ENCODE results near the gene RASA4B. TPM values are rescaled to one million over a fixed set of nuclear protein-coding genes. Genes with fewer than 3 reads are reported as not detected.
"Not testable (repeated sequence)": the region's sequence is repeated elsewhere in the genome, so short reads cannot be mapped to it uniquely, and the experiment has no call there.

Gene RASA4B
- polyA plus RNA-seq, 1 donor (not counting 4 experiments of a cell fraction or from before 2014, with no cell fraction given), result 0.49 TPM

- H3K4me3 ChIP-seq (ENCODE audit: control insufficient read depth in 2 of 3, extremely low read depth in 1 of 3, insufficient read depth in 2 of 3, low read depth in 1 of 3, low read length in 3 of 3); H3K4me1 ChIP-seq (ENCODE audit: control insufficient read depth, extremely low read depth, insufficient read depth, low read length); H3K9me3 ChIP-seq (ENCODE audit: control insufficient read depth, low read depth, low read length); H3K27me3 ChIP-seq (ENCODE audit: control insufficient read depth, extremely low read depth, insufficient read depth, low read length); H3K36me3 ChIP-seq (ENCODE audit: control insufficient read depth in 2 of 2, extremely low read depth in 1 of 2, insufficient read depth in 2 of 2, low read length in 2 of 2); dilution Hi-C loops (cut with MboI; ENCODE audit: extremely low pct_ligation_motif_present, low sequenced_read_pairs); DNase-seq (ENCODE audit: low read depth, low spot score); H4K20me1 ChIP-seq (ENCODE audit: control insufficient read depth, extremely low read depth, insufficient read depth, low read length); H3K4me2 ChIP-seq (ENCODE audit: control insufficient read depth, extremely low read depth, insufficient read depth, low read depth, low read length); H3K9ac ChIP-seq (ENCODE audit: control insufficient read depth, extremely low read depth, insufficient read depth, low read length); FAIRE-seq; H3K9me1 ChIP-seq (ENCODE audit: control insufficient read depth, extremely low read depth, insufficient read depth, low read length); H2AFZ ChIP-seq (ENCODE audit: control insufficient read depth, low read length); H3K27ac ChIP-seq (ENCODE audit: control insufficient read depth, insufficient read depth, low read length); H3K79me2 ChIP-seq (ENCODE audit: control insufficient read depth, insufficient read depth, low read length): not testable (repeated sequence)
- TF ChIP-seq CTCF (optimal IDR thresholded peaks at IDR 0.05 in 1 of 3, IDR thresholded peaks at IDR 0.05 in 1 of 3, conservative IDR thresholded peaks at IDR 0.05 in 1 of 3; ENCODE audit: extremely low read depth in 1 of 3, insufficient read depth in 2 of 3, low read length in 3 of 3), result peak in 2 of 3 experiments; percentile 17 to 23
These were observed 37.5 kb downstream of the RASA4B start for GRCh38 chr7:102479982-102480637.

GRCh38 chr7:102479209-102479584 is 38.4 kb downstream of the RASA4B start:
- FAIRE-seq; H3K4me2 ChIP-seq (ENCODE audit: control insufficient read depth, extremely low read depth, insufficient read depth, low read depth, low read length); DNase-seq (ENCODE audit: low read depth, low spot score); H3K27me3 ChIP-seq (ENCODE audit: control insufficient read depth, extremely low read depth, insufficient read depth, low read length); H3K9ac ChIP-seq (ENCODE audit: control insufficient read depth, extremely low read depth, insufficient read depth, low read length); H2AFZ ChIP-seq (ENCODE audit: control insufficient read depth, low read length); H4K20me1 ChIP-seq (ENCODE audit: control insufficient read depth, extremely low read depth, insufficient read depth, low read length); H3K9me1 ChIP-seq (ENCODE audit: control insufficient read depth, extremely low read depth, insufficient read depth, low read length); H3K4me1 ChIP-seq (ENCODE audit: control insufficient read depth, extremely low read depth, insufficient read depth, low read length); H3K79me2 ChIP-seq (ENCODE audit: control insufficient read depth, insufficient read depth, low read length); H3K36me3 ChIP-seq (ENCODE audit: control insufficient read depth in 2 of 2, extremely low read depth in 1 of 2, insufficient read depth in 2 of 2, low read length in 2 of 2); dilution Hi-C loops (cut with MboI; ENCODE audit: extremely low pct_ligation_motif_present, low sequenced_read_pairs); H3K4me3 ChIP-seq (ENCODE audit: control insufficient read depth in 2 of 3, extremely low read depth in 1 of 3, insufficient read depth in 2 of 3, low read depth in 1 of 3, low read length in 3 of 3); H3K9me3 ChIP-seq (ENCODE audit: control insufficient read depth, low read depth, low read length); H3K27ac ChIP-seq (ENCODE audit: control insufficient read depth, insufficient read depth, low read length): not testable (repeated sequence)

- peak within 1 kb of the TSS; percentile 54 for H3K9ac ChIP-seq (ENCODE audit: control insufficient read depth, extremely low read depth, insufficient read depth, low read length)
- H3K27me3 ChIP-seq (ENCODE audit: control insufficient read depth, extremely low read depth, insufficient read depth, low read length); H2AFZ ChIP-seq (ENCODE audit: control insufficient read depth, low read length); H3K9me3 ChIP-seq (ENCODE audit: control insufficient read depth, low read depth, low read length); H3K36me3 ChIP-seq (ENCODE audit: control insufficient read depth in 2 of 2, extremely low read depth in 1 of 2, insufficient read depth in 2 of 2, low read length in 2 of 2); DNase-seq (ENCODE audit: low read depth, low spot score); H3K79me2 ChIP-seq (ENCODE audit: control insufficient read depth, insufficient read depth, low read length); FAIRE-seq; dilution Hi-C loops (cut with MboI; ENCODE audit: extremely low pct_ligation_motif_present, low sequenced_read_pairs); H3K4me1 ChIP-seq (ENCODE audit: control insufficient read depth, extremely low read depth, insufficient read depth, low read length); H3K9me1 ChIP-seq (ENCODE audit: control insufficient read depth, extremely low read depth, insufficient read depth, low read length); H3K27ac ChIP-seq (ENCODE audit: control insufficient read depth, insufficient read depth, low read length); H4K20me1 ChIP-seq (ENCODE audit: control insufficient read depth, extremely low read depth, insufficient read depth, low read length): not testable (repeated sequence)
- H3K4me2 ChIP-seq (ENCODE audit: control insufficient read depth, extremely low read depth, insufficient read depth, low read depth, low read length), result peak within 1 kb of the TSS; percentile 32
- peak within 1 kb of the TSS in 1 of 3 experiments; percentile 38 for H3K4me3 ChIP-seq (ENCODE audit: control insufficient read depth in 2 of 3, extremely low read depth in 1 of 3, insufficient read depth in 2 of 3, low read depth in 1 of 3, low read length in 3 of 3)
These were observed 39.0 kb downstream of the RASA4B start, which contains the start of gene POLR2J for GRCh38 chr7:102478314-102479208. TSS of gene POLR2J (minus strand) at chr7:102478922. CDS start at chr7:102478860, 62 bp downstream.

GRCh38 chr7:102474736-102475435 is 42.7 kb downstream of the RASA4B start:
- H2AFZ ChIP-seq (ENCODE audit: control insufficient read depth, low read length); FAIRE-seq; H3K79me2 ChIP-seq (ENCODE audit: control insufficient read depth, insufficient read depth, low read length); H3K27ac ChIP-seq (ENCODE audit: control insufficient read depth, insufficient read depth, low read length); H3K4me2 ChIP-seq (ENCODE audit: control insufficient read depth, extremely low read depth, insufficient read depth, low read depth, low read length); H3K4me1 ChIP-seq (ENCODE audit: control insufficient read depth, extremely low read depth, insufficient read depth, low read length); H4K20me1 ChIP-seq (ENCODE audit: control insufficient read depth, extremely low read depth, insufficient read depth, low read length); H3K27me3 ChIP-seq (ENCODE audit: control insufficient read depth, extremely low read depth, insufficient read depth, low read length); H3K9ac ChIP-seq (ENCODE audit: control insufficient read depth, extremely low read depth, insufficient read depth, low read length); dilution Hi-C loops (cut with MboI; ENCODE audit: extremely low pct_ligation_motif_present, low sequenced_read_pairs); H3K4me3 ChIP-seq (ENCODE audit: control insufficient read depth in 2 of 3, extremely low read depth in 1 of 3, insufficient read depth in 2 of 3, low read depth in 1 of 3, low read length in 3 of 3); DNase-seq (ENCODE audit: low read depth, low spot score); H3K36me3 ChIP-seq (ENCODE audit: control insufficient read depth in 2 of 2, extremely low read depth in 1 of 2, insufficient read depth in 2 of 2, low read length in 2 of 2); H3K9me1 ChIP-seq (ENCODE audit: control insufficient read depth, extremely low read depth, insufficient read depth, low read length); H3K9me3 ChIP-seq (ENCODE audit: control insufficient read depth, low read depth, low read length): not testable (repeated sequence)
